ENCODE measurements around the gene SH2D6.
"Not testable (repeated sequence)": the region's sequence is repeated elsewhere in the genome, so short reads cannot be mapped to it uniquely, and the experiment has no call there.

Gene SH2D6

DNA sequence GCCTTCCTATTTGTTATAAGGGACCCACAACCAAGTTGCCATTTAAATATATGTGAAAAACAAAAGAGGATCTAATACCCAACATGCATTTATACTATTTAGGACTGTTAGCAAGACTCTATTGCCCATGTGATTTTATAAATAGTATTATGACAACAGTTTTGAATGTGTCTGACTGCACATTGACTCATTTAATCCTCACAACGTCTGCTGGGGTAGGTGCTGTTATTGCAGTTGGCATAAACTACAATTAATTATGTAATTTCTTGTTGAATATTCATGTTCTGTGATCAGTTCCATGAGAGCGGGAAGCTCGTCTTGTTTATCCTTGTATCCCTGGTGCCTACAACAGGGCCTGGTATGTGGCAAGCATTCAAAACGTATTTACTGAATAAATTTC lies 53.7 kb downstream of the SH2D6 start:
- DNase-seq: no peak

DNA sequence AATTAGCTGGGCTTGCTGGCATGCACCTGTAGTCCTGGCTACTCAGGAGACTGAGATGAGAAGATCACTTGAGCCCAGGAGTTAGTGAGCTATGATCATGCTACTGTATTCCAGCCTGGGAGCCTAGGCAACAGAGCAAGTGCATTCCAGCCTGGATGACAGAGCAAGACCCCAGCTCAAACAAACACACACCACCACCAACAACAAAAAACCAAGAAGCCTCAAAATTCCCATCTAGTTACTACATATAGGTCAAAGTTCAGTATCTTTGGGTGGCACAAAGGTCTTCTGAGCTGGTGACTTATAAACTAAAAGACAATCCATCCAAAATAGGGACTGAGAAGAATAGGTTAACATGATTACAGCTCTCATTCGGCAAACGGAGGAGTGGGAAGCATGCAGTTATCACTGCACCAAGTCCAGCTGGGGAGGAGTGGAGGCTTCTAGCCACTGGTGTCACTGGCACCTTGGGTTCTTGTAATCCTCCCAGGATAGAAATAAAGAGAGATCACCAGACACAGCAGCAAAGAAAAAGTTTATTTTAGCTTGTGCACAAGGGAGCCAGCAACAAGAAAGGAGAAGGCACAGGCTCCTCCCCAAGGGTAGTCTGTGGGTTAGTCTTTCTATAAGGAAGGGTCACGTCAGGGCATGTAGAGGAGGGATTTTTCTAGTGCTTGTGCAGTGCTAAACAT lies 57.4 kb downstream of the SH2D6 start:
- DNase-seq: no peak

DNA sequence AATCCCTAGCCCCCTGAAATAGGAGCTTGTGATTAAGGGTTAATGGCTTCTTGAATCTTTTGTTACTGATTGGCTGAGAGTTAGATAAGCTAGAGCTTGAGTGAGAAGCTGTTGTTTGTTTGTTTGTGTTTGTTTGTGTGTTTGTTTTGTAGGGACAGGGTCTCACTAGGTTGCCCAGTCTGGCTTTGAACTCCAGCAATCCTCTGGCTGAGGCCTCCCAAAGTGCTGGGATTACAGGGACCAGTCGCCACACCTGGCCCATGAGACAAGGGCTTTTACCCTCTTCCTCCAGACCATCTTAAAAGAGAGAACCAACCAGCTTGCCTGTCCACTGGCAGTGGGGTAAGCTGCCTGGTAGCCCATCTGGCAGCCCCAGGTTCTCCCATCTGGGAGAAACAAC lies 58.1 kb downstream of the SH2D6 start:
- no peak for DNase-seq

DNA sequence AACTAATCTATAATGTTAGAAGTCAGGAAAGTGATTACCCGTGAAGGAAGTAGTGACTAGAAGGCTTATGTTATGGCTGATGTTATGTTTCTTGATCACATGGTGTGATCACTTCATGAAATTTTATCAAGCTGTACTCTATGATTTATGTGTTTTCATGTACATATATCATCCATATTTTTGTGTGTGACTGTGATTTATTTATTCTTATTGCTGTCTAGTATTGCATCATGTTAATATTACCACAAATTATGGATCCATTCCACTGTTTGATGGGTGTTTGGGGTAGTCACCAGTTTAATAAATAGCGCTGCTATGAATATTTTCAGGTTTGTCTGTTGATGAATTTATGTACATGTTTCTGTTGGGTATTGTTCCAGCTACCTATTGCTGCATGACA lies 59.4 kb downstream of the SH2D6 start:
- no peak for DNase-seq

DNA sequence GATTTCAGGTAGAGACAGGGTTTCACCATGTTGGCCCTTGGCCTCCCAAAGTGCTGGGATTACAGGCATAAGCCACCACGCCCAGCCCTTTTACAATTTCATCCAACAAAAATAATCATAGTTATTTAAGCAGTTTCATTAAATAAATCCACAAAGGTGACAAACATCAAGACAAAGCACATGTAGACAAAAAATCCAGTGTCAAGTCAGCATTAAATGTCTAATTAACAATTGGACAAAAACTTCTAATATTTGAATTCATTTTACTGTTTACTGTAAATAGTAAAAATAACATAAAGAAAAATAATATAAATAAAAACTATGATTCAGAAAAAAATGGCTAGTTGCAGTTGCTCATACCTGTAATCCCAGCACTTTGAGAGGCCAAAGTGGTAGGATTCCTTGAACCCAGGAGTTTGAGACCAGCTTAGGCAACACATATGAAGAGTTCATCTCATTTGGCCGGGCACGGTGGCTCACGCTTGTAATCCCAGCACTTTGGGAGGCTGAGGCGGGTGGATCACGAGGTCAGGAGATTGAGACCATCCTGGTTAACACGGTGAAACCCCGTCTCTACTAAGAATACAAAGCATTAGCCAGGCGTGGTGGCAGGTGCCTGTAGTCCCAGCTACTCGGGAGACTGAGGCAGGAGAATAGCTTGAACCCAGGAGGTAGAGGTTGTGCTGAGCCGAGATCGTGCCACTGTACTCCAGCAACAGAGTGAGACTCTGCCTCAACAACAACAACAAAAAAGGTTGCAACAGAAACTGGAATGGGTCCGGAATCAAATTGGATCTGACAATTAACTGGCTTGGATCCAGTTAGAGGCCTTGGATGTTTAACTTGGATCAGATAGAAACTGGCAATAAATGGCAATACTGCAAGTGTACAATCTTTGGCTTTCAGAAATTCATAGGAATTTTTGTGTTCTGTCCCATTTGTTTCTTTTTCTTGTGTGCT lies 63.6 kb downstream of the SH2D6 start:
- DNase-seq: no peak

DNA sequence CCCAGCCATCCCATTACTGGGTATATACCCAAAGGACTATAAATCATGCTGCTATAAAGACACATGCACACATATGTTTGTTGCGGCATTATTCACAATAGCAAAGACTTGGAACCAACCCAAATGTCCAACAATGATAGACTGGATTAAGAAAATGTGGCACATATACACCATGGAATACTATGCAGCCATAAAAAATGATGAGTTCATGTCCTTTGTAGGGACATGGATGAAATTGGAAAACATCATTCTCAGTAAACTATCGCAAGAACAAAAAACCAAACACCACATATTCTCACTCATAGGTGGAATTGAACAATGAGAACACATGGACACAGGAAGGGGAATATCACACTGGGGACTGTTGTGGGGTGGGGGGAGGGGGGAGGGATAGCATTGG lies 66.1 kb downstream of the SH2D6 start:
- DNase-seq: not testable (repeated sequence)

DNA sequence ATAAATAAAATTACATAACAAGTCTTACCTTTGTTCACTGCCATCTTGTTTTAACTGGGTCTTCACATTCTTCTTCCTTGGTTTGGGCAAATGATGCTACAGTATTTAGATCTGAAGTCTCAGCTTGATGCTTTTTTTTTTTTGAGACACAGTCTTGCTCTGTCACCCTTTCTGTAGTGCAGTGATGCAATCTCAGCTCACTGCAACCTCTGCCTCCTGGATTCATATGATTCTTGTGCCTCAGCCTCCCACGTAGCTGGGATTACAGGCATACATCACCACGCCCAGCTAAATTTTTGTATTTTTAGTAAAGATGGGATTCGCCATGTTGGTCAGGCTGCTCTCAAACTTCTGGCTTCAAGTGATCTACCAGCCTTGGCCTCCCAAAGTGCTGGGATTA lies 67.3 kb downstream of the SH2D6 start:
- DNase-seq: no peak
